Loucy (cell line): ENCODE data around the gene WDR46.

ENCODE experiments used
- H2AFZ ChIP-seq: fragments of 200-600 bp; sonication (generic); 2 replicates; pipeline ENCODE4 v1.6.0; 2016; ENCODE audit warnings: antibody characterized with exemption, mild to moderate bottlenecking, low read length, moderate library complexity
- H3F3A ChIP-seq: fragments of 200-600 bp; 2 replicates; pipeline ENCODE4 v1.6.0; 2016; ENCODE audit warnings: antibody characterized with exemption, low read depth, mild to moderate bottlenecking
- H3K27me3 ChIP-seq: fragments of 200-600 bp; sonication (generic); 2 replicates; pipeline ENCODE4 v1.6.1; 2014; ENCODE audit warnings: low read length, mild to moderate bottlenecking; ENCODE audit not compliant: insufficient read depth, poor library complexity, severe bottlenecking
- H3K36me3 ChIP-seq: fragments of 200-600 bp; sonication (generic); 2 replicates; pipeline ENCODE4 v1.6.1; 2016; ENCODE audit warnings: low read length; ENCODE audit not compliant: insufficient read depth
- H3K4me1 ChIP-seq: fragments of 200-600 bp; sonication (generic); 2 replicates; pipeline ENCODE4 v1.5.1; 2014; ENCODE audit warnings: low read length, mild to moderate bottlenecking; ENCODE audit not compliant: insufficient read depth, poor library complexity, severe bottlenecking
- H3K4me2 ChIP-seq: fragments of 200-600 bp; sonication (generic); 2 replicates; pipeline ENCODE4 v1.6.0; 2014; ENCODE audit warnings: antibody characterized with exemption, low read length, low read depth, mild to moderate bottlenecking; ENCODE audit not compliant: poor library complexity, severe bottlenecking
- H3K4me3 ChIP-seq: fragments of 200-600 bp; sonication (generic); 2 replicates; pipeline ENCODE4 v1.5.1; 2014; ENCODE audit warnings: low read length, mild to moderate bottlenecking, mixed read lengths; ENCODE audit not compliant: poor library complexity, severe bottlenecking
- H3K79me2 ChIP-seq: fragments of 200-600 bp; sonication (generic); 2 replicates; pipeline ENCODE4 v1.6.1; 2014; ENCODE audit warnings: low read length; ENCODE audit not compliant: insufficient read depth
- H3K9ac ChIP-seq: fragments of 200-600 bp; sonication (generic); 2 replicates; pipeline ENCODE4 v1.6.0; 2014; ENCODE audit warnings: mild to moderate bottlenecking, low read depth, low read length, moderate library complexity; ENCODE audit not compliant: poor library complexity, severe bottlenecking
- H3K9me2 ChIP-seq: fragments of 200-600 bp; sonication (generic); replicated peaks from 2 replicates; pipeline ENCODE4 v1.6.1; 2016; ENCODE audit warnings: low read depth, low read length, mixed read lengths
- H3K9me3 ChIP-seq: fragments of 200-600 bp; sonication (generic); 2 replicates; pipeline ENCODE4 v1.6.1; 2014; ENCODE audit warnings: mild to moderate bottlenecking, antibody characterized with exemption, low read length, low read depth; ENCODE audit not compliant: insufficient read depth
- H4K20me1 ChIP-seq: fragments of 200-600 bp; sonication (generic); 2 replicates; pipeline ENCODE4 v1.6.0; 2014; ENCODE audit warnings: antibody characterized with exemption, low read length, mild to moderate bottlenecking; ENCODE audit not compliant: insufficient read depth, poor library complexity, severe bottlenecking
- EZH2phosphoT487 ChIP-seq: fragments of 200-600 bp; IDR thresholded peaks from 2 replicates; pipeline ENCODE4 v1.6.1; 2018; ENCODE audit warnings: antibody characterized with exemption, mild to moderate bottlenecking, moderate library complexity, borderline replicate concordance
- TF ChIP-seq, protein P1 (sequence below): fragments of 200-600 bp; sonication (generic); conservative IDR thresholded peaks from 2 replicates; pipeline ENCODE4 v1.5.1; 2014; ENCODE audit warnings: mild to moderate bottlenecking, antibody characterized with exemption, low read length

The WDR46 gene

DNA sequence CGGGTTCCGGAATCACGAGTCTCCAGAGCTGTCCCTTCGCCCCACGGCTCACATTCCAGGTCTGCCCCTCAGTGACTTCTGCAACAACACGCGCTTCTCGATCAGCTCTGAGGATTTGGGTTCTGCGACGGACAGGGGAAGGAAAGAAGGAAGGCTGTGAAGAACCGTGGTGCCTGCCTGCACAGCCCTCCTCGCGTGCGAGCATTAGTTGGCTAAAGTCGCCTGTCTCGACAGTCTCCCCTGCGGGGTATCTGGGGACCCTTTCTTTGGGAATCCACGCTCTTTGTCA, 40.5 kb downstream of the WDR46 start:
- no peaks in the 10 kb centered on the region for H3F3A ChIP-seq
- H3K9me2 ChIP-seq: no peaks in the 10 kb centered on the region
- TF ChIP-seq EZH2phosphoT487: no peak
- TF ChIP-seq, protein P1, sequence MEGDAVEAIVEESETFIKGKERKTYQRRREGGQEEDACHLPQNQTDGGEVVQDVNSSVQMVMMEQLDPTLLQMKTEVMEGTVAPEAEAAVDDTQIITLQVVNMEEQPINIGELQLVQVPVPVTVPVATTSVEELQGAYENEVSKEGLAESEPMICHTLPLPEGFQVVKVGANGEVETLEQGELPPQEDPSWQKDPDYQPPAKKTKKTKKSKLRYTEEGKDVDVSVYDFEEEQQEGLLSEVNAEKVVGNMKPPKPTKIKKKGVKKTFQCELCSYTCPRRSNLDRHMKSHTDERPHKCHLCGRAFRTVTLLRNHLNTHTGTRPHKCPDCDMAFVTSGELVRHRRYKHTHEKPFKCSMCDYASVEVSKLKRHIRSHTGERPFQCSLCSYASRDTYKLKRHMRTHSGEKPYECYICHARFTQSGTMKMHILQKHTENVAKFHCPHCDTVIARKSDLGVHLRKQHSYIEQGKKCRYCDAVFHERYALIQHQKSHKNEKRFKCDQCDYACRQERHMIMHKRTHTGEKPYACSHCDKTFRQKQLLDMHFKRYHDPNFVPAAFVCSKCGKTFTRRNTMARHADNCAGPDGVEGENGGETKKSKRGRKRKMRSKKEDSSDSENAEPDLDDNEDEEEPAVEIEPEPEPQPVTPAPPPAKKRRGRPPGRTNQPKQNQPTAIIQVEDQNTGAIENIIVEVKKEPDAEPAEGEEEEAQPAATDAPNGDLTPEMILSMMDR: 0 out of 2 replicates have a peak, but pooled peaks have one; percentile 32
- peaks cover 4% of the 10 kb centered on the region; the same call in 1 of the 2 replicates for H3K36me3 ChIP-seq
- no peaks in the 10 kb centered on the region for H4K20me1 ChIP-seq
- no peaks in the 10 kb centered on the region for H3K27me3 ChIP-seq
- peak overlapping the region; percentile 91 for H2AFZ ChIP-seq
- H3K4me1 ChIP-seq: peaks cover 22% of the 10 kb centered on the region
- peak overlapping the region; percentile 86 for H3K4me3 ChIP-seq
- no peaks in the 10 kb centered on the region for H3K9me3 ChIP-seq
- peaks cover 13% of the 10 kb centered on the region for H3K79me2 ChIP-seq
- peak overlapping the region; percentile 99 for H3K4me2 ChIP-seq
- peak overlapping the region; percentile 81 for H3K9ac ChIP-seq

DNA sequence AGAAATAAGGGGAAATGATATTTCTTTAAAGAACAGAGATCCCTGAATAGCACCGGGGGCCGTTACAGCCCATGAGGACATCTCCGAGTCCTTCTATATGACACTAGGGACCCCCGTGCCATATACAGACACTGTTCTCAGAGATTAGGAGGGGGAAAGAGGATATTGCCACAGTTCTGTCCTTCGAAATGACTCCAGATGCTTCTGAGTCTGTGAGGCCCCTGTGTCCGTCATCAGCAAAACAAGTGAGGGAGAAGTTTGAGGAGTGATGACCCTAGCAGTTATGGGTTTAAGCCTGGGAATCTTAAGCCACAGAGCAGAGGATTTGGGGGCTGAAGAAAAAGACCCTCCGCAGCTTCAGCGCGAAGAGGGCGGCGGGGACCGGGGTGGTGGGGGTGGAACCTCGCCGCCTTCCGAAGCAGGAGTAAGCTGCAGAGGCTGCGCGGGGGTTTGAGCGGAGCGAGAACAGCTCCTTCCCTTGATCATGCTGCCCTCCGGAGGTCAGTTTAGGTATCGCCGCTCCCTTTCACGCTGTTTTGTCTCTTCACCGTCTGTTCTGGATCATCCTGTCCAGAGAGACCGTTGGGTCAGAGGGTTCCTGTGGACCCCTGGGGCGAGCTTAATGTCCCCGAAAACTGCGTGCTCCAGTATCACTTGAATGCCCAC, 40.9 kb downstream of the WDR46 start:
- Histone ChIP-seq H3K9ac (peak overlapping the region; percentile 81), H3K27me3 (no peaks in the 10 kb centered on the region), H3K4me1 (peaks cover 22% of the 10 kb centered on the region), H3K79me2 (peaks cover 13% of the 10 kb centered on the region), H3K4me3 (peak overlapping the region; percentile 86), H3K9me3 (no peaks in the 10 kb centered on the region), H3K4me2 (peak overlapping the region; percentile 99), H3K36me3 (peaks cover 4% of the 10 kb centered on the region; the same call in 1 of the 2 replicates), H3F3A (no peaks in the 10 kb centered on the region), H2AFZ (peak overlapping the region; percentile 91), H4K20me1 (no peaks in the 10 kb centered on the region), H3K9me2 (no peaks in the 10 kb centered on the region)
- TF ChIP-seq, protein P1: peak; percentile 81
- TF ChIP-seq EZH2phosphoT487: no peak

DNA sequence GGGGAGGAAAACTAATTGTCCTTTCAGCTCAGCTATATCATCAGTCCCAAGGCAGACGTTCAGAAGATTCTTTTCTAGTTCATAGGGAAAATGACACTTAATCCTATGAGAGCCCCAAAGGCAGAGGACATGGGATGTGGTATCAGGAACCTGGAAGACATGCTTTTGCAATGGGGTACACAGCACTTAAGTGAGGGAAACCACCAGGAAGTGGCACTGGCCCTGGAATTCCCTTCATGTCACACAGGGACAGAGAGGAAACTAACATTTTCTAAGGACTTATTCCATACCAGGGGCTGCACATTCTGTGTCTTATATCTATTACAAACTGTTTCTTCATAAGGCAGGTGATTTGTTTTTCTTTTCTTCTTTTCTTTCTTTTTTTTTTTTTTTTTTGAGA, 45.6 kb downstream of the WDR46 start:
- no peak for TF ChIP-seq EZH2phosphoT487
- TF ChIP-seq, protein P1: no peak
- Histone ChIP-seq H3K79me2 (no peaks in the 10 kb centered on the region), H3K36me3 (no peaks in the 10 kb centered on the region), H3K4me1 (peaks cover 5% of the 10 kb centered on the region), H4K20me1 (no peaks in the 10 kb centered on the region), H3K4me3 (no peak overlapping the region), H3K9me2 (no peaks in the 10 kb centered on the region), H3K9me3 (no peaks in the 10 kb centered on the region), H3K27me3 (no peaks in the 10 kb centered on the region), H2AFZ (no peak overlapping the region), H3K4me2 (no peak overlapping the region), H3F3A (no peaks in the 10 kb centered on the region), H3K9ac (no peak overlapping the region)
